MCF 10A (cell line): ENCODE results near the gene COL26A1. TPM values are rescaled to one million over a fixed set of nuclear protein-coding genes. Genes with fewer than 3 reads are reported as not detected.

Experiments
- BruUV-seq: library from RNA; stranded (reverse); fragments of 400-500 nt; replicated peaks from 2 replicates; lab custom pipeline; 2021; lab: Mats Ljungman, UMichigan
- CTCF ChIA-PET: fragments of 300-600 bp; sonication (Branson Sonifier 250); formaldehyde crosslinking; extraction: SDS; loops from one replicate; lab custom pipeline; 2021; ENCODE audit warnings: antibody characterized with exemption, inconsistent platforms; lab: Yijun Ruan, JAX
- POLR2A ChIA-PET: fragments of 300-600, 350-650 bp; sonication (Branson Sonifier 250); formaldehyde crosslinking; extraction: SDS; loops from one replicate; lab custom pipeline; 2020; ENCODE audit warnings: antibody characterized with exemption, inconsistent platforms; lab: Yijun Ruan, JAX
- DNase-seq: peaks from one replicate; pipeline ENCODE4 v3.0.0-alpha.2; 2018; ENCODE audit not compliant: unreplicated experiment
- H3K27ac Mint-ChIP-seq: one replicate; pipeline ENCODE4 v1.8.0; 2022; ENCODE audit warnings: mild to moderate bottlenecking, low read depth, mixed read lengths; ENCODE audit not compliant: unreplicated experiment
- H3K27me3 Mint-ChIP-seq: one replicate; pipeline ENCODE4 v1.8.0; 2022; ENCODE audit warnings: mixed read lengths; ENCODE audit not compliant: insufficient read depth, unreplicated experiment
- H3K36me3 Mint-ChIP-seq: one replicate; pipeline ENCODE4 v1.8.0; 2022; ENCODE audit warnings: mild to moderate bottlenecking, moderate library complexity, mixed read lengths; ENCODE audit not compliant: insufficient read depth, unreplicated experiment
- H3K4me1 Mint-ChIP-seq: one replicate; pipeline ENCODE4 v1.8.0; 2022; ENCODE audit warnings: mixed read lengths; ENCODE audit not compliant: insufficient read depth, unreplicated experiment
- H3K4me3 Mint-ChIP-seq: one replicate; pipeline ENCODE4 v1.8.0; 2022; ENCODE audit warnings: mild to moderate bottlenecking, moderate library complexity, mixed read lengths; ENCODE audit not compliant: unreplicated experiment
- H3K9me3 Mint-ChIP-seq: one replicate; pipeline ENCODE4 v1.8.0; 2022; ENCODE audit warnings: mixed read lengths; ENCODE audit not compliant: unreplicated experiment
- intact Hi-C: fragments of 100-400 bp; cut with micrococcal nuclease; formaldehyde crosslinking; loops from 2 replicates; pipeline ENCODE4 v1.14.1; 2022
- total RNA-seq: library from RNA; stranded (reverse); gene quantifications from 2 replicates; pipeline ENCODE4 v1.2.3, GENCODE V29; 2022
- TF ChIP-seq, protein P1 (sequence below): fragments of 200-600 bp; IDR thresholded peaks from one replicate; pipeline ENCODE4 v1.8.0; 2022; ENCODE audit warnings: antibody characterized with exemption, mild to moderate bottlenecking; ENCODE audit not compliant: unreplicated experiment

COL26A1 gene
- total RNA-seq, 1 experiment from 2014 or later = not detected

DNA sequence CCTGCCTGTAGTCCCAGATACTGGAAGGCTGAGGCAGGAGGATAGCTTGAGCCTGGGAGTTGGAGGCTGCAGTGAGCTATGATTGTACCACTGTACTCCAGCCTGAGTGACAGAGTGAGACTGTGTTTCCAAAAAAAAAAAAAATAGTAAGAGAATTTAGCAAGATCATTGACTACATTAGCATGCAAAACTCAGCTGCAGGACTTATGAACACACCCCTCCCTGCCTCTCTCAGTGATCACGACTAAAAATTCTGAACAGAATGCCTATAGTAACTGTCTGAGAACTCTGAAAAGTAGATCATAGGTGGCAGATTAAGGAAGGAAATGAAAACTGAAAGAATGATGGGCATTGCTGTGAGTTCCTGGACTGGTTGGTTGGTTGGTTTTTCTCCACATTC lies 215.9 kb downstream of the COL26A1 start:
- no TSS peak for BruUV-seq
- Mint-ChIP-seq H3K27ac (no peak overlapping the region), H3K36me3 (no peaks in the 10 kb centered on the region), H3K9me3 (peaks cover 11% of the 10 kb centered on the region), H3K4me1 (no peaks in the 10 kb centered on the region), H3K4me3 (no peak overlapping the region), H3K27me3 (peaks cover 37% of the 10 kb centered on the region)
- TF ChIP-seq, protein P1, sequence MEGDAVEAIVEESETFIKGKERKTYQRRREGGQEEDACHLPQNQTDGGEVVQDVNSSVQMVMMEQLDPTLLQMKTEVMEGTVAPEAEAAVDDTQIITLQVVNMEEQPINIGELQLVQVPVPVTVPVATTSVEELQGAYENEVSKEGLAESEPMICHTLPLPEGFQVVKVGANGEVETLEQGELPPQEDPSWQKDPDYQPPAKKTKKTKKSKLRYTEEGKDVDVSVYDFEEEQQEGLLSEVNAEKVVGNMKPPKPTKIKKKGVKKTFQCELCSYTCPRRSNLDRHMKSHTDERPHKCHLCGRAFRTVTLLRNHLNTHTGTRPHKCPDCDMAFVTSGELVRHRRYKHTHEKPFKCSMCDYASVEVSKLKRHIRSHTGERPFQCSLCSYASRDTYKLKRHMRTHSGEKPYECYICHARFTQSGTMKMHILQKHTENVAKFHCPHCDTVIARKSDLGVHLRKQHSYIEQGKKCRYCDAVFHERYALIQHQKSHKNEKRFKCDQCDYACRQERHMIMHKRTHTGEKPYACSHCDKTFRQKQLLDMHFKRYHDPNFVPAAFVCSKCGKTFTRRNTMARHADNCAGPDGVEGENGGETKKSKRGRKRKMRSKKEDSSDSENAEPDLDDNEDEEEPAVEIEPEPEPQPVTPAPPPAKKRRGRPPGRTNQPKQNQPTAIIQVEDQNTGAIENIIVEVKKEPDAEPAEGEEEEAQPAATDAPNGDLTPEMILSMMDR = no peak
- no peak for DNase-seq
- intact Hi-C loops = no loop called here
- ChIA-PET CTCF (no interaction called here), POLR2A (no interaction called here)

DNA sequence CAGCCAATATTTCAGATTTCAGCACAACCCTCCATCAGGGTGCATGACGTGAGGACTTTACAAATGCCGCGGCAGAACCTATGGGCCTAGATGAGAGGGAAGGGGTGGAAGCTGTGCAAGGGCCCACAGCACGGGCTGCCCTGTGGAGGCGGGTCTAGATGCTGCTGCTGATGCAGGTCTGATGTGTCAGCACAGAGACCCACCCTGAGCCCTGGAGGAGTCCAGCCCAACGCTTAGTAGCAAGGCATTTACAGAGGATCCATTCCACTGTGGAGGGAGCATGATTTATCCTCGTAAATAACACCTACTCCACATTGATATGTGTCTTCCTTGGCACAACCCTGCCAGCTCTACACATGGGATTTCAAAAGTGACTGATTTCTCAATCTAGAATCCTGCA lies 217.9 kb downstream of the COL26A1 start:
- ChIA-PET CTCF (interaction anchor here (0.7 kb wide), 1 partner anchor 244 kb away, joined by 4 read pairs; no protein-coding TSS in a partner anchor), POLR2A (interaction anchor here (0.7 kb wide), 1 partner anchor 37 kb away, joined by 3 read pairs; no protein-coding TSS in a partner anchor)
- DNase-seq = no peak
- TF ChIP-seq, protein P1 = no peak
- intact Hi-C loops = no loop called here
- no peak overlapping the region for H3K27ac Mint-ChIP-seq
- H3K9me3 Mint-ChIP-seq = peaks cover 12% of the 10 kb centered on the region
- no peaks in the 10 kb centered on the region for H3K4me1 Mint-ChIP-seq
- H3K27me3 Mint-ChIP-seq = peaks cover 20% of the 10 kb centered on the region
- H3K4me3 Mint-ChIP-seq = no peak overlapping the region
- no TSS peak for BruUV-seq
- H3K36me3 Mint-ChIP-seq = no peaks in the 10 kb centered on the region

DNA sequence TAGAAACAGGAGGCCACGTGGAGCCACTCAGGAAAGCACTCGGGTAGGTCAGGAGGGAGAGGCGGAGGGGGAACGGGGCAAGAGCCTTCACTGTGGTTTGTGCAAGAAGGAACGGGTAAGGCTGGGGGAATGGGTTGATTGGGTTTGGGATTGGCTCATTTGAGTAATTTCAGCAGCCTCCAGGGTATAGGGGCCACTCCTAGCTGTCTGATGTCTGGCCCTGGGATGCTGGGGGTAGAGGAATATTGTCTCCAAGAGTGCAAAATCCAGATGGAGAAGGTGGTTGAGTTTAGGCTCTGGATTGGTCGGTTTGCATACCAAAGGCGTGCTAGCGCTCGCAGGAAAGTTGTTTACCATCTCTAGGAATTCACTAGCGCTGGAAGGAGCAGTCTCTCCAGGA lies 219.2 kb downstream of the COL26A1 start:
- H3K27ac Mint-ChIP-seq = no peak overlapping the region
- H3K9me3 Mint-ChIP-seq = peaks cover 12% of the 10 kb centered on the region
- H3K4me1 Mint-ChIP-seq = no peaks in the 10 kb centered on the region
- H3K36me3 Mint-ChIP-seq = no peaks in the 10 kb centered on the region
- H3K4me3 Mint-ChIP-seq = no peak overlapping the region
- H3K27me3 Mint-ChIP-seq = peaks cover 17% of the 10 kb centered on the region
- no TSS peak for BruUV-seq
- TF ChIP-seq, protein P1 = no peak
- CTCF ChIA-PET = no interaction called here
- POLR2A ChIA-PET = no interaction called here
- intact Hi-C loops = no loop called here
- DNase-seq = no peak

DNA sequence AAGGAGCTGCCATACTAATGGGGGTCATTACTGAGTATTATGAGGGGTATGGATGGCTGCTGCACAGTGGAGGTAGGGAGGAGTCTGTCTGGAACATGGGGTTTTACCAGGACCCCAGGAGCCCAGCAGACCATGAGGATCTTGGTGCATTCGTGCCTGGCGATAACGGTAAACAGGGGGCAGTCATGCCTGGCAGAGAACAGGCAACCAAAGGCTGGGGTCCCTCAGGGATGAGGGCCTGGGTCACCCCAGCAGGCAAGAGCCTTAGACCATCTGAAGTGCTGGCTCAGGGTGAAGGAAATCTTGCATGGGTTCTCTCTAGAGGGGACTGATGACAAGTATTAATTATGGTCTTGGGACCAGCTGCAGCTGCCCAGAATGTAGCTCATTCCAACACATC lies 220.3 kb downstream of the COL26A1 start:
- Mint-ChIP-seq H3K4me1 (no peaks in the 10 kb centered on the region), H3K9me3 (peaks cover 12% of the 10 kb centered on the region), H3K36me3 (no peaks in the 10 kb centered on the region), H3K27ac (no peak overlapping the region), H3K4me3 (no peak overlapping the region), H3K27me3 (peaks cover 17% of the 10 kb centered on the region)
- BruUV-seq = no TSS peak
- no peak for DNase-seq
- intact Hi-C loops = no loop called here
- POLR2A ChIA-PET = no interaction called here
- TF ChIP-seq, protein P1 = no peak
- CTCF ChIA-PET = interaction anchor here (0.6 to 0.9 kb wide), 5 partner anchors 9 to 1066 kb away, joined by 3 to 4 read pairs (median 3); no protein-coding TSS in a partner anchor
